ENCODE data around the gene RPH3AL.
"Not testable (repeated sequence)": the region's sequence is repeated elsewhere in the genome, so short reads cannot be mapped to it uniquely, and the experiment has no call there.

The RPH3AL gene

GRCh38 chr17:168614-169013, 184.0 kb downstream of the RPH3AL start:
- DNase-seq = not testable (repeated sequence)

GRCh38 chr17:165939-166338, 186.7 kb downstream of the RPH3AL start:
- no peak for DNase-seq

- no peak for DNase-seq
Observed at GRCh38 chr17:164303-165235, 188.0 kb downstream of the RPH3AL start.

GRCh38 chr17:163514-164098, 189.0 kb downstream of the RPH3AL start:
- no peak for DNase-seq

GRCh38 chr17:162689-163088, 189.9 kb downstream of the RPH3AL start:
- no peak for DNase-seq
